ENCODE measurements around the gene DDR2.

Gene DDR2

GRCh38 chr1:162674034-162674608 is 41.9 kb downstream of the DDR2 start:
- DNase-seq, result no peak

- no peak for DNase-seq
These were observed 43.8 kb downstream of the DDR2 start for GRCh38 chr1:162676087-162676486.

GRCh38 chr1:162676750-162677149 is 44.5 kb downstream of the DDR2 start:
- no peak for DNase-seq

GRCh38 chr1:162677607-162678371 is 45.5 kb downstream of the DDR2 start:
- no peak for DNase-seq

GRCh38 chr1:162678439-162678838 is 46.2 kb downstream of the DDR2 start:
- DNase-seq, result no peak

- DNase-seq, result no peak
These were observed 47.0 kb downstream of the DDR2 start for GRCh38 chr1:162679298-162679697.

- DNase-seq, result no peak
These were observed 48.3 kb downstream of the DDR2 start for GRCh38 chr1:162680419-162681121.

GRCh38 chr1:162681122-162681436 is 48.8 kb downstream of the DDR2 start:
- DNase-seq, result no peak

- DNase-seq, result no peak
These were observed 49.8 kb downstream of the DDR2 start for GRCh38 chr1:162682013-162682419.

- no peak for DNase-seq
These were observed 55.6 kb downstream of the DDR2 start for GRCh38 chr1:162687870-162688269.

- DNase-seq, result no peak
These were observed 56.3 kb downstream of the DDR2 start for GRCh38 chr1:162688521-162688920.

GRCh38 chr1:162688931-162689330 is 56.7 kb downstream of the DDR2 start:
- no peak for DNase-seq

GRCh38 chr1:162689745-162690671 is 57.7 kb downstream of the DDR2 start:
- DNase-seq, result no peak

- DNase-seq, result no peak
These were observed 58.6 kb downstream of the DDR2 start for GRCh38 chr1:162690672-162691434.

GRCh38 chr1:162691999-162692575 is 59.8 kb downstream of the DDR2 start:
- no peak for DNase-seq

GRCh38 chr1:162694911-162695310 is 62.6 kb downstream of the DDR2 start:
- no peak for DNase-seq

- no peak for DNase-seq
These were observed 63.4 kb downstream of the DDR2 start for GRCh38 chr1:162695687-162696086.

GRCh38 chr1:162696286-162696862 is 64.1 kb downstream of the DDR2 start:
- DNase-seq, result peak; percentile 53

GRCh38 chr1:162697140-162697895 is 65.1 kb downstream of the DDR2 start:
- DNase-seq, result no peak

- DNase-seq, result no peak
These were observed 67.1 kb downstream of the DDR2 start for GRCh38 chr1:162699366-162699765.

- no peak for DNase-seq
These were observed 67.9 kb downstream of the DDR2 start for GRCh38 chr1:162700131-162700530.

All from NCI-H2107 (cell line).